ENCODE measurements around the gene MEFV.
"Not testable (repeated sequence)": the region's sequence is repeated elsewhere in the genome, so short reads cannot be mapped to it uniquely, and the experiment has no call there.

MEFV gene

GRCh38 chr16:3256146-3256865 lies at the start of gene MEFV:
Gene MEFV (minus strand): TSS chr16:3256633. CDS start chr16:3256587, 46 bp downstream.
- no peak for DNase-seq (ENCODE audit: low read depth)

- DNase-seq (ENCODE audit: low read depth), result no peak
These were observed 49.6 kb upstream of the MEFV start for GRCh38 chr16:3306078-3306477.

- peak; percentile 51 for DNase-seq (ENCODE audit: low read depth)
These were observed 49.0 kb upstream of the MEFV start, which contains the start of the genes TIGD7 and ZNF75A for GRCh38 chr16:3305109-3306068. Gene TIGD7 (minus strand): TSS chr16:3305430. CDS start chr16:3300614, 4,816 bp downstream. Gene ZNF75A (plus strand): TSS chr16:3305497. CDS start chr16:3308429, 2,932 bp downstream.

GRCh38 chr16:3304370-3304769 lies 47.9 kb upstream of the MEFV start:
- DNase-seq (ENCODE audit: low read depth), result no peak

GRCh38 chr16:3295783-3296182 lies 39.4 kb upstream of the MEFV start:
- no peak for DNase-seq (ENCODE audit: low read depth)

- no peak for DNase-seq (ENCODE audit: low read depth)
These were observed 38.8 kb upstream of the MEFV start for GRCh38 chr16:3295209-3295608.

- no peak for DNase-seq (ENCODE audit: low read depth)
These were observed 36.2 kb upstream of the MEFV start for GRCh38 chr16:3292604-3293003.

- DNase-seq (ENCODE audit: low read depth), result no peak
These were observed 33.7 kb upstream of the MEFV start for GRCh38 chr16:3289998-3290673.

- DNase-seq (ENCODE audit: low read depth), result no peak
These were observed 28.7 kb upstream of the MEFV start for GRCh38 chr16:3285131-3285530.

GRCh38 chr16:3283543-3284447 lies 27.4 kb upstream of the MEFV start:
- DNase-seq (ENCODE audit: low read depth), result no peak

GRCh38 chr16:3282730-3283542 lies 26.5 kb upstream of the MEFV start, which contains the start of gene ZNF263:
Gene ZNF263 (plus strand): TSS chr16:3283491. CDS start chr16:3283819, 328 bp downstream.
- DNase-seq (ENCODE audit: low read depth), result peak; percentile 84

GRCh38 chr16:3282103-3282729 lies 25.8 kb upstream of the MEFV start:
- DNase-seq (ENCODE audit: low read depth), result no peak

- DNase-seq (ENCODE audit: low read depth), result no peak
These were observed 24.9 kb upstream of the MEFV start for GRCh38 chr16:3281222-3281820.

GRCh38 chr16:3276679-3277078 lies 20.2 kb upstream of the MEFV start:
- no peak for DNase-seq (ENCODE audit: low read depth)

GRCh38 chr16:3274947-3275346 lies 18.5 kb upstream of the MEFV start:
- no peak for DNase-seq (ENCODE audit: low read depth)

- no peak for DNase-seq (ENCODE audit: low read depth)
These were observed 18.1 kb upstream of the MEFV start for GRCh38 chr16:3274490-3274889.

- DNase-seq (ENCODE audit: low read depth), result not testable (repeated sequence)
These were observed 14.8 kb upstream of the MEFV start for GRCh38 chr16:3271281-3271680.

- DNase-seq (ENCODE audit: low read depth), result not testable (repeated sequence)
These were observed 14.3 kb upstream of the MEFV start for GRCh38 chr16:3270718-3271117.

GRCh38 chr16:3268294-3268693 lies 11.9 kb upstream of the MEFV start:
- DNase-seq (ENCODE audit: low read depth), result no peak

Data from stimulated activated CD8-positive, alpha-beta memory T cell treated with anti-CD3 and anti-CD28 coated beads, Interleukin-15, amount 100 ng/mL, for 1 hour (primary cell).